Fibroblast of the aortic adventitia (primary cell): Measurements from ENCODE around the gene ARHGEF7. TPM values are rescaled to one million over a fixed set of nuclear protein-coding genes. Genes with fewer than 3 reads are reported as not detected.

Source experiments
- DNase-seq: peaks from one replicate; pipeline ENCODE4 v3.0.0-alpha.2; 2010; ENCODE audit warnings: low read depth
- H3K4me3 ChIP-seq: 2 replicates; pipeline ENCODE4 v1.5.1; 2011; ENCODE audit warnings: low read depth, mild to moderate bottlenecking, control low read depth, low read length, moderate library complexity
- CTCF ChIP-seq: IDR thresholded peaks from 2 replicates; pipeline ENCODE4 v1.5.1; 2011; ENCODE audit warnings: mild to moderate bottlenecking, low read length, control low read depth, inconsistent platforms; ENCODE audit not compliant: insufficient read depth
- total RNA-seq: library from RNA; depleted of rRNA; stranded (reverse); fragments of >200 nt; gene quantifications from 2 replicates; pipeline ENCODE4 v1.2.3, GENCODE V29; 2012; ENCODE audit warnings: low replicate concordance

Gene ARHGEF7
- total RNA-seq, 1 donor = 35.9 TPM

DNA sequence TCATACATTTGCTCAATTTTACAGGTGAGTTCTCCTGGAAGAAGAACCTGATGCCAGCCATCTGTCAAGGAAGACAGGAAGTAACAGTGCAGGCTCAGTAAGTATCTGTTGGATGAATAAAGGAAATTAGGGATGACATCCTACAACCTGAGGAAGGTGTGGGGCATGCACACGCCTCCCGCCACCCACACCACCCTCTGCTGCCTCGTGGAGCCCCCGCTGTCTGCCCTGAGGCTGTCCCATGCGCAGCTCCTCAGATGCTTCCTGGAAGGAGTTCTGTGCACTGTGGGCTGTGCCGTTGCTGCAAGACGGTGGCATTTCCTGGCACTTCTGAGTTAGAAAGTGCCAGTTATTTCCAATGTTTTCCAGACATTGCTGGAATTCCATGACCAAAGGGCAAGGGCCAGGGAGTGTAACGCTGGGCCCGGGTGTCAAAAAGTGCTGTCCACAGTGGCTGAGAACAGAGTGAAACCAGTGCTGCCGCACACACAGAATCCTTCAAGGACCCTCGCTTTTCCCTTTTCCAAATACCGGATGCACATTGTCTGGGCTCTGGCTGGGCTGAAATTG lies 201.1 kb downstream of the ARHGEF7 start:
- no peak for TF ChIP-seq CTCF
- no peak for DNase-seq
- H3K4me3 ChIP-seq = no peak overlapping the region

DNA sequence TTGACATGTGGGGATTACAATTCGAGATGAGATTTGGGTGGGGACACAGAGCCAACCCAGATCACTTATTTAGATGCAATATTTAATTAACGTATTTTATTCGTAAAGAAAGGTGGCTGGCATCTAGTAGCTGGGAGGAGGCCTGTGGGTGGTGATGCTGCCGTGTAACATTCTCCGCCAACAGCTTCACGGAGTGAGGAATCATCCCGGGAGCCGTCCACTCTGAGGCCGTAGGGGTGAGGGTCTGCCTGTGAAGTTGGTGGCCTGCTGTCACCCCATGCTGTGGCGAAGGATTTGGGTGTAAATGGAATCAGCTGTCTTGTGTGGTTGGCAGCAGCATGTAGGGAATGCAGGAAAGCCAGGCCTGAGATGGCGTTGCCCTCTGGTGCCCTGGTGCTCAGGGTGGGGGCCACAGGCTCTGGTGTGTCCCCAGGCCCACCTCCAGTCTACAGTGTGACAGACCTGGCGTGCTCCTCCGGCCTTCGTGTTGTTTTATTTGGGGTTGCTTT lies 202.0 kb downstream of the ARHGEF7 start:
- no peak overlapping the region for H3K4me3 ChIP-seq
- no peak for TF ChIP-seq CTCF

DNA sequence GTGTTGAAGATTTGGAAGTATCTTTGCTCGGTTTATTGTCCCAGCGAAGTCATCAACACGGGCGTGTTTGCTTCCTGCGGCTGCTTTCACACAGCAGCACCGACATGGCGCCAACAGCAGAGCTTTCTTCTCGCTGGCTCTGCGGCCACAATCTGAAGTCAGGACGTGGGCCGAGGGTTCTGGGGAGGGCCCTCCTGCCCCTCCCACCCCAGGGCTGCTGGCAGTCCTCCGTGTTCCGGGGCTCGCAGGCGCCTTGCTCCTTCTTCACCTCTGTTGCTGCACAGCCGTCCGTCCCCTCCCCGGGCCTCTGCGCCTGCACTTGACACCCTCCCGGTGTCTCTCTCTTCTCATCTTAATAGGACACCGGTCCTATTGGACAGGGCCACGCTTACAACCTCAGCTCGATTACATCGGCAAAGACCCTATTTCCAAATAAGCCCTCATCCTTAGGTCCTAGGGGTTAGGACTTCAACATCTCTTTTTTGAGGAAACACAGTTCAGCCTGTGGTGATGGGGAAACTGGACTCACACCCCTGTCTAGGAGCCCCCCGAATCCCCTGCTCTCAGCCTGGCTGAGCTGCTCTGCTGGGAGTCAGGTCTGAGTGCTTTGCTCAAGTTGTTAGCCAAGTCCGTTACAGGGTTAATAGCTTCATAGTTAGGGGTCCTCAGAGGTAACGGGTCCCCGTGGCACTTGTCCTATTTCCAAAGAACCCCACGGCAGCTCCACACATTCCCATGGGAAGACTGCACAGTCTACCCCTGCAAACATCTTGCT lies 202.6 kb downstream of the ARHGEF7 start:
- TF ChIP-seq CTCF = no peak
- no peak overlapping the region for H3K4me3 ChIP-seq
- no peak for DNase-seq

More for the DNA sequence above, 202.0 kb downstream of the ARHGEF7 start:
- DNase-seq = no peak

DNA sequence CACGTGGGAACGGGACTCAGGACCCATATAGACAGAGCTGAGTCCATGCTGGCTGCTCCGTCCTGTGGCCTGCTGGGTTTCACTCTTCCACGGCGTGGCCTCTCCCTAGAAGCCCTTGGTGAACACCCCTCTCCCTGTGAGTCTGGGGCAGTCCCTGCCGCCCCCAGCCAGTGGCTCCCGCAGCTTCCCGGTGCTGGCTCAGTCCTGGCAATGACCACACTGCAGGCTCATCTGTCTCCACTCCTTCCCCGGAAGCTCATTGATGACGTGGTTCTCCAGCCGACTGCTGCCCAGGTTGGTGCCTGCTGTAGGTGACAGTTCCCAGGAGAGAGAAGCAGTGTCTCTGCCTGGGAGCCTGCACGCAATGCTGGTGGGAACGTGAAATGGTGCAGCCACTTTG lies 203.3 kb downstream of the ARHGEF7 start:
- DNase-seq = no peak
- TF ChIP-seq CTCF = no peak
- no peak overlapping the region for H3K4me3 ChIP-seq

- no peak for TF ChIP-seq CTCF
- H3K4me3 ChIP-seq = no peak overlapping the region
- DNase-seq = no peak
These were observed 204.4 kb downstream of the ARHGEF7 start for GRCh38 chr13:111319521-111319920.

DNA sequence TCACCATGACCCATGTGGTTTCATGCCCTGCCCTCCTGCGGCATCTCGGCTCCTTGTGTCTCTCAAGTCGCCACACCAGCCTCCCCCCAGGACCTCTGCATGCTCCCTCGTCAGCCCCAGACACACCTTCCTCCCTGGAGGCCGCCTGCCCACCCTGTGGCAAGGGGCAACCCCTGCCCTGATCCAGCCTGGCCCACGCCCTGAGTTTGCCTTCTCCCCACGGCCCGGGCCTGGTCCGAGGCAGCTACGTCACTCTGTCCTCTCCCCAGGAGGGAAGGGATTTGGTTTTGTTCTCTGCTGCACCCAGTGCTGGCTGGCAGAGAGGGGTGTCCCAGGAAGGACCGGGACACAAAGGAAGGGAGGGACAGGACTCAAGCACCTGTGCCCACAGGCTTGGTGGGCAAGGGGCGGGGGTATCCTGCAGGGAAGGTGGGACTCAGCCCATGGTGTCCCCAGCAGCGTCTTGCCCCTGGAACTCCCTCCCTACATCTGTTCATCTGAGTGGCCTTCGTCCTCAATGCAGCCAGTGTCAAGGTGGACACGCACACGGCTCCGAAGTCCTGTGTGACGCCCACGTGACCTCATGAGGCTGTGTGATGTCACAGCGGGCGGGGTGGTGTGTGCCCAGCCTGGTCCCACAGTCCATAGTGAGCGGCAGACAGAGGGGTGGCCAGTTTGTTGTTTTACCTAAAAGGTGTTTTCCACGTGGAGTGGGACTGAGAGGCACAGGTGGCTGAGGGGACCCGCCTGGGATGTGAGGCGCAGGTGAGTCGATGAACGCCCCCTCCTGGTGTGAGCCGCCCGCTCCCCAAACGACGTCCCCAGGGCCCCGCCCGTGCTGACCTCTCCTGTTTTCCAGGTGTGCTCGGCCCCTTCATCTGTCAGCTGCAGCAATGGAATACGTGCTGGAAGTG lies 205.1 kb downstream of the ARHGEF7 start, which contains the start of gene TEX29:
Gene TEX29, plus strand, starts transcription at position 645 of the 914 bp plus-strand sequence. Its CDS starts 249 bp downstream, at position 894.
- no peak for DNase-seq
- TF ChIP-seq CTCF = no peak
- H3K4me3 ChIP-seq = no peak within 1 kb of the TSS
